Nephron (organoid): Measurements from ENCODE around the gene ATP1B2.

Source experiments
- H3K27ac Mint-ChIP-seq, 3 experiments: 2 replicates each; pipeline ENCODE4 v1.8.0; 2020; ENCODE audit warnings: mixed read lengths in 3 of 3, mild to moderate bottlenecking in 2 of 3, moderate library complexity in 1 of 3
- H3K27me3 Mint-ChIP-seq: 2 replicates; pipeline ENCODE4 v1.8.0; 2021; ENCODE audit warnings: low read depth, mild to moderate bottlenecking, moderate library complexity, mixed read lengths
- H3K36me3 Mint-ChIP-seq: 2 replicates; pipeline ENCODE4 v1.8.0; 2020; ENCODE audit warnings: low read depth, mixed read lengths
- H3K4me1 Mint-ChIP-seq: 2 replicates; pipeline ENCODE4 v1.8.0; 2020; ENCODE audit warnings: mixed read lengths
- H3K4me3 Mint-ChIP-seq, 3 experiments: 2 replicates each; pipeline ENCODE4 v1.8.0; 2020; ENCODE audit warnings: mild to moderate bottlenecking in 3 of 3, mixed read lengths in 3 of 3, moderate library complexity in 2 of 3
- H3K9me3 Mint-ChIP-seq: 2 replicates; pipeline ENCODE4 v1.8.0; 2020; ENCODE audit warnings: mixed read lengths
- CTCF ChIP-seq, 3 experiments: fragments of 200-600 bp; sonication (generic); IDR thresholded peaks; one replicate each; pipeline ENCODE4 v1.5.0; 2021; ENCODE audit warnings: antibody characterized with exemption in 3 of 3; ENCODE audit not compliant: unreplicated experiment in 3 of 3

ATP1B2 gene

DNA sequence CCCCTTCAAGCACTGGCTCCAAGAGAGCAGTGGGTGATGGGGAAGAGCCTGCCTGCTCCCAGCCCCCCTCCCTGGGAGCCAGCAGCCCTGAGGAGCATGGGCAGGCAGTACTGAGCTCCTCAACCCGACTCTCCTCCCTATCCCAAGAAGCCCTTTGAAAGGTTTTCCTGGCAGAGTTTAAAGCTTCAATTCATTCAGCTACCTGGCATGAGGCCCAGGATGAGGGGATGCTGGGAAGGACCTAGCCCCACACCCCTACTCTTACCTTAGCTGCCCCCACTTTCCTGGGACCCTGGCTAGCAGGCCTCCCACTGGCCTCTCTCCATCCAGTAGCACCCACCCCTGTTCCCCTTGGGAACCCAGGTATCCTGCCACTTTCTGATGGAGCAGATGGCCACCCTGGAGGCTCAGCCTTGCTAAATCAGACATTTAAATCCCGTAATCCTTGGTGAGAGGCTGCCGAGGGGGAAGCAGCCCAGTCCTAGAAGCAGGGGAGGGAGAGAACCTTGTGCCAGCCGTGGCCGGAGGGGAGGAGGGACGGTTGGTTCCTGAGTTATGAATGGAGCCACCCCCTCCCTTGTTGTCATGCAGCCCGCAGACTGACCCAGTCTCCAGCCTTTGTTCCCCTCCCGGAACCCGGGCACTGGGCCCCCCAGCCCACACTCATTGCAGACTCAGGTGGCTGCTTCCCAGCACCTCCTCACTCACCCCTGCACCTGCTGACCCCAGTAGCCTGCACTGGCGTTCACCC is 17.1 kb downstream of the ATP1B2 start:
- H3K27me3 Mint-ChIP-seq = no peaks in the 10 kb centered on the region
- no peak for TF ChIP-seq CTCF (IDR thresholded peaks at IDR 0.05; ENCODE audit: unreplicated experiment in 3 of 3)
- H3K36me3 Mint-ChIP-seq = peaks cover 50% of the 10 kb centered on the region
- H3K27ac Mint-ChIP-seq = peak overlapping the region in 1 of 3 experiments; percentile 42
- no peaks in the 10 kb centered on the region for H3K4me1 Mint-ChIP-seq
- H3K4me3 Mint-ChIP-seq = no peak overlapping the region
- H3K9me3 Mint-ChIP-seq = no peaks in the 10 kb centered on the region

DNA sequence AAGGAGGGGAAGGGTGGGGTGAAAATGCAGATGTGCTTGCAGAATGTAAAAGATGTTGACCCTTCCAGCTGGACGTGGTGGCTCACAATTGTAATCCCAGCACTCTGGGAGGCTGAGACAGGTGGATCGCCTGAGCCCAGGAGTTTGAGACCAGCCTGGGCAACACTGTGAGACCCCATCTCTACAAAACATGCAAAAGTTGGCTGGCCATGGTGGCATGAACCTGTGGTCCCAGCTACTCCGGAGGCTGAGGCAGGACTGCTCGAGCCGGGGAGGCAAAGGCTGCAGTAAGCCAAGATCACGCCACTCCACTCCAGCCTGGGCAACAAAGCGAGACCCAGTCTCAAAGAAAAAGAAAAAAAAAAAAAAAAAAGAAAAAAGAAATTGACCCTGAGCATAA is 17.8 kb downstream of the ATP1B2 start:
- peaks cover 57% of the 10 kb centered on the region for H3K36me3 Mint-ChIP-seq
- no peaks in the 10 kb centered on the region for H3K4me1 Mint-ChIP-seq
- no peak overlapping the region for H3K27ac Mint-ChIP-seq
- no peak for TF ChIP-seq CTCF (IDR thresholded peaks at IDR 0.05; ENCODE audit: unreplicated experiment in 3 of 3)
- H3K4me3 Mint-ChIP-seq = no peak overlapping the region
- H3K9me3 Mint-ChIP-seq = peaks cover 3% of the 10 kb centered on the region
- H3K27me3 Mint-ChIP-seq = no peaks in the 10 kb centered on the region

- Mint-ChIP-seq H3K4me1 (no peaks in the 10 kb centered on the region), H3K4me3 (no peak overlapping the region), H3K27me3 (no peaks in the 10 kb centered on the region), H3K27ac (no peak overlapping the region), H3K36me3 (peaks cover 73% of the 10 kb centered on the region), H3K9me3 (peaks cover 3% of the 10 kb centered on the region)
- TF ChIP-seq CTCF (IDR thresholded peaks at IDR 0.05; ENCODE audit: unreplicated experiment in 3 of 3) = peak; percentile 18 to 39 (median 33)
These were observed 22.5 kb downstream of the ATP1B2 start for GRCh38 chr17:7673239-7673638.

GRCh38 chr17:7674934-7675333 is 24.2 kb downstream of the ATP1B2 start:
- TF ChIP-seq CTCF (IDR thresholded peaks at IDR 0.05; ENCODE audit: unreplicated experiment in 3 of 3) = no peak
- Mint-ChIP-seq H3K27ac (no peak overlapping the region), H3K27me3 (no peaks in the 10 kb centered on the region), H3K36me3 (peaks cover 61% of the 10 kb centered on the region), H3K4me1 (no peaks in the 10 kb centered on the region), H3K9me3 (peaks cover 3% of the 10 kb centered on the region), H3K4me3 (no peak overlapping the region)

DNA sequence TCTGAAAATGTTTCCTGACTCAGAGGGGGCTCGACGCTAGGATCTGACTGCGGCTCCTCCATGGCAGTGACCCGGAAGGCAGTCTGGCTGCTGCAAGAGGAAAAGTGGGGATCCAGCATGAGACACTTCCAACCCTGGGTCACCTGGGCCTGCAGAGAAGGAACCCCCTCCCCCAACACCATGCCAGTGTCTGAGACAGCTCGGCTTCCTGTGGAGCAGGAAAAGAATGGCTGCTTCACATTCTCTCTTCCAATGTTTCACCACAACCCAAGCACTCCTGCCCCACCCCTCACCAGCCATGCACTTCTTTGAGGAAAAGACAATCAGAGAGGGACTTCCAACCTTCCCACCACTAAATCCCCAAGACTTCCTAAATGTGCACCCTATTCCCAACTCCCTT is 25.8 kb downstream of the ATP1B2 start:
- TF ChIP-seq CTCF (IDR thresholded peaks at IDR 0.05; ENCODE audit: unreplicated experiment in 3 of 3) = no peak
- Mint-ChIP-seq H3K4me3 (no peak overlapping the region), H3K9me3 (peaks cover 3% of the 10 kb centered on the region), H3K36me3 (peaks cover 52% of the 10 kb centered on the region), H3K27me3 (no peaks in the 10 kb centered on the region), H3K4me1 (no peaks in the 10 kb centered on the region), H3K27ac (no peak overlapping the region)
